22Rv1 (cell line): Measurements from ENCODE around the gene OGFR.

Source experiments
- CTCF ChIP-seq: fragments of 450-650 bp; IDR thresholded peaks from 2 replicates; pipeline ENCODE4 v1.5.1; 2017; ENCODE audit warnings: mild to moderate bottlenecking
- ZFX ChIP-seq: fragments of 450-650 bp; IDR thresholded peaks from 2 replicates; pipeline ENCODE4 v1.6.1; 2017; ENCODE audit warnings: antibody characterized with exemption, borderline replicate concordance

GRCh38 chr20:62780204-62780603, 24.4 kb upstream of the OGFR start:
- TF ChIP-seq CTCF (no peak), ZFX (no peak)
